A673 (cell line): ENCODE results near the gene QPCTL.

Experiments
- CTCF ChIP-seq: fragments of 300-800, 200-600 bp; sonication (generic); conservative IDR thresholded peaks from 2 replicates; pipeline ENCODE4 v1.5.1; 2017; ENCODE audit warnings: low read depth, mild to moderate bottlenecking, antibody characterized with exemption, low read length, moderate library complexity, mixed read lengths
- EZH2 ChIP-seq: fragments of 200-600 bp; sonication (generic); IDR thresholded peaks from 2 replicates; pipeline ENCODE4 v1.6.1; 2017; ENCODE audit warnings: borderline replicate concordance, low read depth, mild to moderate bottlenecking, mixed read lengths, antibody characterized with exemption, low read length; ENCODE audit not compliant: poor library complexity, severe bottlenecking

GRCh38 chr19:45745606-45746005, 53.1 kb downstream of the QPCTL start:
- TF ChIP-seq EZH2 (no peak), CTCF (no peak)
